Pancreas (tissue), 10 donors: Measurements from ENCODE around the gene CARS2. TPM values are rescaled to one million over a fixed set of nuclear protein-coding genes. Genes with fewer than 3 reads are reported as not detected.
A peak's percentile ranks its signal among the peaks of the same experiment; 100 is the strongest.

Experiments used
- ATAC-seq, 4 donors: fragments of 200-7000 bp; cut with Tn5 transposase; one replicate each; pipeline versions ENCODE4 v1.8.0 to v1.9.1; 2020; ENCODE audit warnings: mild to moderate bottlenecking in 4 of 4, moderate library complexity in 4 of 4
- DNase-seq, 6 donors: peaks; one replicate each; pipeline ENCODE4 v3.0.0-alpha.2; 2020
- FAIRE-seq: peaks from 2 replicates; lab custom pipeline; 2012; peaks lifted over from hg19 to GRCh38; lab: Jason Lieb, UNC
- H3K27ac ChIP-seq, 4 donors: fragments of 200-600 bp; sonication (generic); 1 replicate in 3 of 4; 2 replicates in 1 of 4; pipeline versions ENCODE4 v1.5.0 to v1.8.0; 2020
- H3K27me3 ChIP-seq, 4 donors: fragments of 200-600 bp; one replicate each; pipeline ENCODE4 v1.8.0; 2021
- H3K36me3 ChIP-seq, 3 donors: fragments of 200-600 bp; sonication (generic) in 1 of 3; one replicate each; pipeline versions ENCODE4 v1.5.0 to v1.8.0; 2020 to 2021
- H3K4me1 ChIP-seq, 3 donors: fragments of 200-600 bp; one replicate each; pipeline ENCODE4 v1.8.0; 2021
- H3K4me3 ChIP-seq, 4 donors: fragments of 200-600 bp; sonication (generic) in 2 of 4; one replicate each; pipeline versions ENCODE4 v1.5.0 to v1.8.0; 2020 to 2021
- H3K9me3 ChIP-seq, 4 donors: fragments of 200-600 bp; one replicate each; pipeline ENCODE4 v1.8.0; 2021
- WGBS, 2 donors: extraction: QIAGEN DNeasy Blood & Tissue Kit; methylation state at CpG; one replicate each; pipeline ENCODE4 v1.1.7; 2013; 5-methylcytosine and 5-hydroxymethylcytosine counted together
- intact Hi-C, 3 donors: fragments of 100-400 bp; cut with DNase I; formaldehyde crosslinking; loops; one replicate each; pipeline versions ENCODE4 v1.11.1 to v1.14.2; 2022
- polyA plus RNA-seq, 2 donors: library from polyadenylated mRNA; stranded (reverse); fragments of 200-250 nt; gene quantifications; one replicate each; pipeline ENCODE4 v1.2.3, GENCODE V29; 2013
- total RNA-seq, 6 donors: library from RNA; stranded (reverse); fragmentation: NEBNext Ultra II Directional in 4 of 6; extraction: Animal tissue kit (Norgen Biotek cat#: 25700) in 4 of 6; gene quantifications; one replicate each; pipeline versions ENCODE4 v1.2.1 to v1.2.4, GENCODE V29; 2021 to 2023
- TF ChIP-seq, protein P1 (sequence below), 4 donors: fragments of 200-600 bp; sonication (generic) in 3 of 4; IDR thresholded peaks; one replicate each; pipeline versions ENCODE4 v1.5.0 to v1.8.0; 2021; ENCODE audit warnings: antibody characterized with exemption in 4 of 4
- donor health status: healthy with polysubstance abuse.
- donor health status: DM: no; HTN: no; CAD: no; lungs with moderate emphysema.
- donor health status: DM: no; HTN: no; CAD: no.
- donor health status: control.
- donor health status: control.
- donor health status: Bipolar disorder and iron deficiency.
- donor health status: DM: yes; HTN: yes; CAD: no.
- donor health status: DM: no; HTN: no; CAD: no.
- donor health status: DM: no; HTN: no; CAD: no.
- donor health status: DM: yes; HTN: yes; CAD: no.

The CARS2 gene, protein sequence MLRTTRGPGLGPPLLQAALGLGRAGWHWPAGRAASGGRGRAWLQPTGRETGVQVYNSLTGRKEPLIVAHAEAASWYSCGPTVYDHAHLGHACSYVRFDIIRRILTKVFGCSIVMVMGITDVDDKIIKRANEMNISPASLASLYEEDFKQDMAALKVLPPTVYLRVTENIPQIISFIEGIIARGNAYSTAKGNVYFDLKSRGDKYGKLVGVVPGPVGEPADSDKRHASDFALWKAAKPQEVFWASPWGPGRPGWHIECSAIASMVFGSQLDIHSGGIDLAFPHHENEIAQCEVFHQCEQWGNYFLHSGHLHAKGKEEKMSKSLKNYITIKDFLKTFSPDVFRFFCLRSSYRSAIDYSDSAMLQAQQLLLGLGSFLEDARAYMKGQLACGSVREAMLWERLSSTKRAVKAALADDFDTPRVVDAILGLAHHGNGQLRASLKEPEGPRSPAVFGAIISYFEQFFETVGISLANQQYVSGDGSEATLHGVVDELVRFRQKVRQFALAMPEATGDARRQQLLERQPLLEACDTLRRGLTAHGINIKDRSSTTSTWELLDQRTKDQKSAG
- 10 to 100 TPM; 18.2 to 38.8 (median 22.6) TPM for total RNA-seq
- 10 to 100 TPM; 92.3 to 98.7 TPM for polyA plus RNA-seq

DNA sequence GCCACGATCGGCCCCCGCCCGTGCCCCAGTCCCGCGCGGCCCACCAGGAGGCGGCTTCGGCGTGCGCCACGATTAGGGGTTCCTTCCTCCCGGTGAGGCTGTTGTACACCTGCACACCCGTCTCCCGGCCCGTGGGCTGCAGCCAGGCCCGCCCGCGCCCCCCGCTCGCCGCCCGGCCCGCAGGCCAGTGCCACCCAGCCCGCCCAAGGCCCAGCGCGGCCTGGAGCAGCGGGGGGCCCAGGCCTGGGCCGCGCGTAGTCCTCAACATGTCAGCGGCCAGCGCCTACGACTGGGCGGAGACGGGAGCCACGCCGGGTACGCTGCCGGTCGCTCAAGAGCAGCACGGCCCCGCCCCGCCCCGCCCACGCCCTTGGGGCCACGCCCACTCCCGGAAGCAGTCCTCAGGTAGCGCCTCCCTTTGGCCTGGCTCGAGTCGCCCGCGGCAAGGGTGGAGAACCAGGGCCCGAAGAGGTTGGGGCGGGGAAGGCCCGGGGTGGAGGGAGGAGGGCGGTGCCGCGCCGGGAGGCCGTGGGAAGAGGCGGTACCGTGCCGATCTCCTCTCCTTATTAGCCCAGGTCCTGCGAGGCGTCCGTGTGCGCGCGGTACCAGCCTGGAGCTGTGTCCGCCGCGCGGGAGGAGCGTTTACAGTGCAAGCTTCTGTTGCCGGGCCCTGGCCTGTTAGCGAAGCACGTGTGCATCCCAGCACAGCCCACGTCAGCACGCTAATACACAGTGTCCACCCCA lies at the start of gene CARS2:
Gene CARS2 (minus strand): TSS at position 291 of the 744 bp plus-strand sequence. CDS start 23 bp downstream, at position 268.
- peaks cover 0 to 9% (median 0%) of the 10 kb centered on the region in 3 donors for H3K4me1 ChIP-seq
- 0 to 1% methylated on average over 45 to 80 of the region's 80 CpGs for WGBS, 2 donors
- DNase-seq = peak; percentile 95 to 99 (median 98)

DNA sequence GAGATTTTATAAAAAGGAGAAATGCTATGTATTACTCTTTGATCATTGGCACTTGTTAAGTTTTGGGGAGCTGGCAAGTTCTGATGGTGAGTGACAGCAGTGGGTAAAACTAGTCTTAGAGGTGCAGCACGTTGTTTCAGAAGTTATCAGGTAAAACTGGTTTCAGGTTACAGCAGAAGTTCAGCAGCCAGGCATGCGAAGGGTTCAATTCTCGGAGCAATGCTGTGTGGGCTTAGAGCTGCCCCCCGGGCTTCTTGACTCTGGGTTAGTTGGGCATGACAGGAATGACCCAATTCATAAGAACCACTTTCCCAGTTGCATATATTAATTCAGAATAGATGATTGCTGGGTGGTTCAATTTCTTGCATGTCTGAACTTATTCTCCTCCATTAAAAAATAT lies 42.4 kb upstream of the CARS2 start:
- intact Hi-C loops = no loop called here
- ATAC-seq = no peak
- no peaks in the 10 kb centered on the region for H3K36me3 ChIP-seq
- no peak overlapping the region for H3K4me3 ChIP-seq
- FAIRE-seq = no peak
- H3K27ac ChIP-seq = no peak overlapping the region
- no peak for DNase-seq
- H3K9me3 ChIP-seq = no peaks in the 10 kb centered on the region
- no peaks in the 10 kb centered on the region for H3K4me1 ChIP-seq
- TF ChIP-seq, protein P1, sequence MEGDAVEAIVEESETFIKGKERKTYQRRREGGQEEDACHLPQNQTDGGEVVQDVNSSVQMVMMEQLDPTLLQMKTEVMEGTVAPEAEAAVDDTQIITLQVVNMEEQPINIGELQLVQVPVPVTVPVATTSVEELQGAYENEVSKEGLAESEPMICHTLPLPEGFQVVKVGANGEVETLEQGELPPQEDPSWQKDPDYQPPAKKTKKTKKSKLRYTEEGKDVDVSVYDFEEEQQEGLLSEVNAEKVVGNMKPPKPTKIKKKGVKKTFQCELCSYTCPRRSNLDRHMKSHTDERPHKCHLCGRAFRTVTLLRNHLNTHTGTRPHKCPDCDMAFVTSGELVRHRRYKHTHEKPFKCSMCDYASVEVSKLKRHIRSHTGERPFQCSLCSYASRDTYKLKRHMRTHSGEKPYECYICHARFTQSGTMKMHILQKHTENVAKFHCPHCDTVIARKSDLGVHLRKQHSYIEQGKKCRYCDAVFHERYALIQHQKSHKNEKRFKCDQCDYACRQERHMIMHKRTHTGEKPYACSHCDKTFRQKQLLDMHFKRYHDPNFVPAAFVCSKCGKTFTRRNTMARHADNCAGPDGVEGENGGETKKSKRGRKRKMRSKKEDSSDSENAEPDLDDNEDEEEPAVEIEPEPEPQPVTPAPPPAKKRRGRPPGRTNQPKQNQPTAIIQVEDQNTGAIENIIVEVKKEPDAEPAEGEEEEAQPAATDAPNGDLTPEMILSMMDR (IDR thresholded peaks at IDR 0.05) = no peak
- H3K27me3 ChIP-seq = no peaks in the 10 kb centered on the region
- 71 to 77% methylated on average over 4 of the region's 4 CpGs for WGBS, 2 donors

More for the DNA sequence above, at the start of gene CARS2:
- Histone ChIP-seq H3K36me3 (no peaks in the 10 kb centered on the region), H3K27me3 (no peaks in the 10 kb centered on the region), H3K4me3 (peak within 1 kb of the TSS; percentile 46 to 88 (median 76)), H3K9me3 (no peaks in the 10 kb centered on the region), H3K27ac (peak within 1 kb of the TSS; percentile 39 to 76 (median 68))
- TF ChIP-seq, protein P1 (IDR thresholded peaks at IDR 0.05) = no peak
- FAIRE-seq (no peak), ATAC-seq (peak; percentile 98 to 99 (median 98))
- intact Hi-C loops = no loop called here

DNA sequence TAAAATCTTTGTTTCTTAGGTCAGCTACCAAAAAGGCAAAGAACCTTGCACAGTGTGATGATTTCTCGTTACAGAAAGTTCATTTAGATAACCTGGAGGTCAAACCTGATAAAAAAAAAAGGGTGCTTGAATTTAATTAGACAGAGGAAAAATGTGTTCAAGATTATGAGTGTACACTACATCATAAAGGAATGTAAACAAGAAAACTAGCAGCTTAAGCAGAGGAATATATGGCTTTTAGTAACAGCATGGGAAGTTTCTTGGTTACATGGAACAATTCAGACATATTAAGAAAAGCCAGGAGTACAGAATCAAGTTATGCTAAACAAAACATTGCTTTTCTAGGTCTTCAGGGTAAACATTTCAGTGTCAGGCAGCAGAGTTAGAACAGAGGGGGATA lies 40.5 kb upstream of the CARS2 start:
- TF ChIP-seq, protein P1 (IDR thresholded peaks at IDR 0.05) = no peak
- intact Hi-C loops = no loop called here
- Histone ChIP-seq H3K36me3 (no peaks in the 10 kb centered on the region), H3K9me3 (no peaks in the 10 kb centered on the region), H3K4me3 (no peak overlapping the region), H3K27me3 (no peaks in the 10 kb centered on the region), H3K27ac (no peak overlapping the region), H3K4me1 (no peaks in the 10 kb centered on the region)
- 27 to 29% methylated on average over 1 of the region's 1 CpG for WGBS, 2 donors
- DNase-seq (no peak), ATAC-seq (no peak), FAIRE-seq (no peak)

DNA sequence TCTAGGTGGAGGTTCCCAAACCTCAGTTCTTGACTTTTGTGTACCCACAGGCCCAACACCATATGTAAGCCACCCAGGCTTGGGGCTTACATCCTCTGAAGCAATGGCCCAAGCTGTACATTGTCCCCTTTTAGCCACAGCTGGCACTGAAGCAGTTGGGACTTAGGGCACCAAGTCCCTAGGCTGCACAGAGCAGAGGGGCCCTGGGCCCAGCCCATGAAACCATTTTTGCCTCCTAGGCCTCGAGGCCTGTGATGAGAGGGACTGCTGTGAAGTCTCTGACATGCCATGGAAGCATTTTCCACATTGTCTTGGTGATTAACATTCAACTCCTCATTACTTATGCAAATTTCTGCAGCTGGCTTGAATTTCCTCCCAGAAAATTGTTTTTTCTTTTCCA lies 37.8 kb upstream of the CARS2 start:
- Histone ChIP-seq H3K27me3 (no peaks in the 10 kb centered on the region), H3K27ac (no peak overlapping the region), H3K4me3 (no peak overlapping the region), H3K4me1 (no peaks in the 10 kb centered on the region), H3K36me3 (no peaks in the 10 kb centered on the region), H3K9me3 (no peaks in the 10 kb centered on the region)
- ATAC-seq = no peak
- TF ChIP-seq, protein P1 (IDR thresholded peaks at IDR 0.05) = no peak
- 75 to 80% methylated on average over 1 of the region's 1 CpG for WGBS, 2 donors
- FAIRE-seq = no peak
- DNase-seq = no peak
- intact Hi-C loops = no loop called here
